GM21529 (cell line): Measurements from ENCODE around the gene SLC47A2.

Experiments used
- ATAC-seq: cut with Tn5 transposase; IDR thresholded peaks from one replicate; pipeline ENCODE4 v1.9.1; 2021; ENCODE audit not compliant: unreplicated experiment

The SLC47A2 gene

GRCh38 chr17:19647697-19648474, 68.5 kb downstream of the SLC47A2 start:
- ATAC-seq: peak; percentile 11

- ATAC-seq: no peak
Measured at GRCh38 chr17:19646788-19647696, 69.3 kb downstream of the SLC47A2 start.

GRCh38 chr17:19645734-19646201, 70.6 kb downstream of the SLC47A2 start:
- no peak for ATAC-seq

- no peak for ATAC-seq
Measured at GRCh38 chr17:19644493-19645210, 71.7 kb downstream of the SLC47A2 start.

GRCh38 chr17:19642373-19642893, 74.0 kb downstream of the SLC47A2 start:
- no peak for ATAC-seq

GRCh38 chr17:19641687-19642372, 74.6 kb downstream of the SLC47A2 start:
- ATAC-seq: no peak

GRCh38 chr17:19631905-19632304, 84.5 kb downstream of the SLC47A2 start:
- no peak for ATAC-seq

GRCh38 chr17:19630661-19631060, 85.7 kb downstream of the SLC47A2 start:
- ATAC-seq: no peak

- no peak for ATAC-seq
Measured at GRCh38 chr17:19630035-19630434, 86.3 kb downstream of the SLC47A2 start.

- ATAC-seq: no peak
Measured at GRCh38 chr17:19629449-19629848, 86.9 kb downstream of the SLC47A2 start.
